K562 (cell line): Measurements from ENCODE around the gene DCP2. TPM values are rescaled to one million over a fixed set of nuclear protein-coding genes. Genes with fewer than 3 reads are reported as not detected.

Experiments used
- BMI1 ChIP-seq: fragments of 150-350 bp; IDR thresholded peaks from 2 replicates; pipeline ENCODE4 v1.6.1; 2014; ENCODE audit warnings: low read length
- CBFB ChIP-seq: sonication (generic); formaldehyde crosslinking; IDR thresholded peaks from 2 replicates; pipeline ENCODE4 v1.4.0; 2020; ENCODE audit warnings: mild to moderate bottlenecking, missing genetic modification reagents
- CHD1 ChIP-seq: fragments of 200-600 bp; sonication (generic); IDR thresholded peaks from one replicate; pipeline ENCODE4 v1.6.1; 2012; ENCODE audit warnings: mild to moderate bottlenecking, moderate library complexity, low read length, inconsistent platforms
- EGR1 ChIP-seq: fragments of 450-650 bp; conservative IDR thresholded peaks from 2 replicates; pipeline ENCODE4 v1.6.1; 2017; ENCODE audit warnings: mild to moderate bottlenecking
- HCFC1 ChIP-seq: IDR thresholded peaks from 2 replicates; pipeline ENCODE4 v1.6.1; 2012; ENCODE audit warnings: low read depth, low read length, improper control_type of control experiment
- HIVEP1 ChIP-seq: fragments of 250-450 bp; sonication (Bioruptor Pico); IDR thresholded peaks from 2 replicates; pipeline ENCODE4 v1.4.0; 2020; ENCODE audit warnings: mild to moderate bottlenecking
- HOXB6 ChIP-seq: fragments of 250-450 bp; sonication (Bioruptor Pico); IDR thresholded peaks from 2 replicates; pipeline ENCODE4 v1.5.1; 2022; ENCODE audit warnings: mild to moderate bottlenecking, borderline replicate concordance
- JUND ChIP-seq, 2 experiments: IDR thresholded peaks; 2 replicates in 1 of 2; 3 replicates in 1 of 2; pipeline ENCODE4 v1.6.1; 2011; ENCODE audit warnings: borderline replicate concordance in 2 of 2, low read depth in 2 of 2, low read length in 2 of 2, improper control_type of control experiment in 1 of 2, missing biosample characterization in 1 of 2, missing genetic modification characterization in 1 of 2, missing genetic modification reagents in 1 of 2
- MLLT1 ChIP-seq, 2 experiments: fragments of 450-650 bp; IDR thresholded peaks; 2 replicates each; pipeline ENCODE4 v1.6.1; 2016
- MYC ChIP-seq, 2 experiments: fragments of 250-450 bp in 1 of 2; sonication (Bioruptor Pico) in 1 of 2; IDR thresholded peaks; 2 replicates each; pipeline versions ENCODE4 v1.5.1 to v1.6.1; 2012 to 2021; ENCODE audit warnings: low read depth in 2 of 2, borderline replicate concordance in 1 of 2, improper control_type of control experiment in 1 of 2, low read length in 1 of 2, mild to moderate bottlenecking in 1 of 2, moderate library complexity in 1 of 2
- PHF21A ChIP-seq: fragments of 450-650 bp; IDR thresholded peaks from 2 replicates; pipeline ENCODE4 v1.6.1; 2017; ENCODE audit warnings: low read depth, borderline replicate concordance
- SMAD1 ChIP-seq: fragments of 150-350 bp; IDR thresholded peaks from 2 replicates; pipeline ENCODE4 v1.6.1; 2014; ENCODE audit warnings: low read length, low read depth; ENCODE audit not compliant: partially characterized antibody
- SUPT5H ChIP-seq: fragments of 450-650 bp; IDR thresholded peaks from 2 replicates; pipeline ENCODE4 v1.6.1; 2016
- TAF7 ChIP-seq: fragments of 450-650 bp; IDR thresholded peaks from 2 replicates; pipeline ENCODE4 v1.6.1; 2016; ENCODE audit warnings: missing genetic modification characterization, missing compliant biosample characterization
- ZNF766 ChIP-seq: fragments of 200-800 bp; sonication (Bioruptor generic); conservative IDR thresholded peaks from 2 replicates; pipeline ENCODE4 v1.6.1; 2016; ENCODE audit warnings: missing genetic modification characterization, missing compliant biosample characterization
- polyA plus RNA-seq, 8 experiments: library from polyadenylated mRNA; depleted of rRNA in 4 of 8; stranded (reverse) in 5 of 8; unstranded in 3 of 8; fragments of >200 nt; fragmentation: Nextera tagmentation in 2 of 8; fragmentation: Illumina TruSeq in 1 of 8; extraction: Ambion mirVana in 2 of 8; extraction: Trizol in 1 of 8; gene quantifications; 2 replicates each; pipeline versions ENCODE4 v1.2.1 to v1.2.3, GENCODE V29; 2011 to 2014; ENCODE audit warnings: inconsistent platforms in 1 of 8, missing spikeins in 1 of 8
- total RNA-seq, 7 experiments: library from RNA; depleted of rRNA in 6 of 7; stranded (reverse); fragments of >200 nt in 6 of 7; fragmentation: Illumina TruSeq in 2 of 7; extraction: Trizol in 2 of 7; gene quantifications; 2 replicates each; pipeline versions ENCODE4 v1.2.1 to v1.2.3, GENCODE V29; 2011 to 2021; ENCODE audit warnings: low replicate concordance in 1 of 7
- TF ChIP-seq, protein P1 (sequence below): sonication (generic); formaldehyde crosslinking; IDR thresholded peaks from 2 replicates; pipeline ENCODE4 v1.8.1; 2023; ENCODE audit warnings: mild to moderate bottlenecking, missing genetic modification reagents, moderate library complexity
- TF ChIP-seq, protein P2 (sequence below): fragments of 450-650 bp; IDR thresholded peaks from 2 replicates; pipeline ENCODE4 v1.6.1; 2014; ENCODE audit warnings: low read depth, mild to moderate bottlenecking, moderate library complexity, borderline replicate concordance
- TF ChIP-seq, protein P3 (sequence below): sonication (generic); formaldehyde crosslinking; IDR thresholded peaks from 2 replicates; pipeline ENCODE4 v1.5.0; 2020; ENCODE audit warnings: missing genetic modification reagents
- TF ChIP-seq, protein P4 (sequence below): fragments of 450-650 bp; conservative IDR thresholded peaks from 2 replicates; pipeline ENCODE4 v1.6.1; 2016; ENCODE audit warnings: missing genetic modification characterization, low read depth, mild to moderate bottlenecking, missing compliant biosample characterization, moderate library complexity

The DCP2 gene
- total and polyA plus RNA-seq, 9 of the 15 experiments (the other 6 are each of a cell fraction or from before 2014, with no cell fraction given) = 25.9 to 109 (median 46.7) TPM

GRCh38 chr5:112976432-112977309, at the start of gene DCP2 (continued):
- TF ChIP-seq JUND (IDR thresholded peaks at IDR 0.05; ENCODE audit: borderline replicate concordance, low read depth, low read length) (no peak; the same call in 1 of the 2 replicates), JUND (tag; IDR thresholded peaks at IDR 0.05; ENCODE audit: borderline replicate concordance, low read depth, low read length) (0 out of 3 replicates have a peak, but pooled peaks have one; percentile 14), MYC (IDR thresholded peaks at IDR 0.05; ENCODE audit: low read depth, low read length) (peak; percentile 56; the same call in 1 of the 2 replicates), MYC (CRISPR knock-in tag; IDR thresholded peaks at IDR 0.05; ENCODE audit: borderline replicate concordance, low read depth) (no peak), CHD1 (peak; percentile 25), SMAD1 (peak; percentile 45), PHF21A (no peak), BMI1 (no peak), HCFC1 (peak; percentile 27; the same call in 1 of the 2 replicates), MLLT1 (IDR thresholded peaks at IDR 0.05) (peak; percentile 90 to 92; a peak in 3 of 4 replicates), CBFB (CRISPR knock-in tag) (0 out of 2 replicates have a peak, but pooled peaks have one; percentile 58), TAF7 (peak; percentile 67), HOXB6 (no peak), ZNF766 (no peak; the same call in 1 of the 2 replicates), HIVEP1 (CRISPR knock-in tag) (no peak), SUPT5H (peak; percentile 95), EGR1 (peak; percentile 90)
- TF ChIP-seq, protein P1, sequence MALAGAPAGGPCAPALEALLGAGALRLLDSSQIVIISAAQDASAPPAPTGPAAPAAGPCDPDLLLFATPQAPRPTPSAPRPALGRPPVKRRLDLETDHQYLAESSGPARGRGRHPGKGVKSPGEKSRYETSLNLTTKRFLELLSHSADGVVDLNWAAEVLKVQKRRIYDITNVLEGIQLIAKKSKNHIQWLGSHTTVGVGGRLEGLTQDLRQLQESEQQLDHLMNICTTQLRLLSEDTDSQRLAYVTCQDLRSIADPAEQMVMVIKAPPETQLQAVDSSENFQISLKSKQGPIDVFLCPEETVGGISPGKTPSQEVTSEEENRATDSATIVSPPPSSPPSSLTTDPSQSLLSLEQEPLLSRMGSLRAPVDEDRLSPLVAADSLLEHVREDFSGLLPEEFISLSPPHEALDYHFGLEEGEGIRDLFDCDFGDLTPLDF (CRISPR knock-in tag) = peak; percentile 85; the same call in 1 of the 2 replicates
- TF ChIP-seq, protein P2, sequence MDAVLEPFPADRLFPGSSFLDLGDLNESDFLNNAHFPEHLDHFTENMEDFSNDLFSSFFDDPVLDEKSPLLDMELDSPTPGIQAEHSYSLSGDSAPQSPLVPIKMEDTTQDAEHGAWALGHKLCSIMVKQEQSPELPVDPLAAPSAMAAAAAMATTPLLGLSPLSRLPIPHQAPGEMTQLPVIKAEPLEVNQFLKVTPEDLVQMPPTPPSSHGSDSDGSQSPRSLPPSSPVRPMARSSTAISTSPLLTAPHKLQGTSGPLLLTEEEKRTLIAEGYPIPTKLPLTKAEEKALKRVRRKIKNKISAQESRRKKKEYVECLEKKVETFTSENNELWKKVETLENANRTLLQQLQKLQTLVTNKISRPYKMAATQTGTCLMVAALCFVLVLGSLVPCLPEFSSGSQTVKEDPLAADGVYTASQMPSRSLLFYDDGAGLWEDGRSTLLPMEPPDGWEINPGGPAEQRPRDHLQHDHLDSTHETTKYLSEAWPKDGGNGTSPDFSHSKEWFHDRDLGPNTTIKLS = peak; percentile 29; the same call in 1 of the 2 replicates
- TF ChIP-seq, protein P3, sequence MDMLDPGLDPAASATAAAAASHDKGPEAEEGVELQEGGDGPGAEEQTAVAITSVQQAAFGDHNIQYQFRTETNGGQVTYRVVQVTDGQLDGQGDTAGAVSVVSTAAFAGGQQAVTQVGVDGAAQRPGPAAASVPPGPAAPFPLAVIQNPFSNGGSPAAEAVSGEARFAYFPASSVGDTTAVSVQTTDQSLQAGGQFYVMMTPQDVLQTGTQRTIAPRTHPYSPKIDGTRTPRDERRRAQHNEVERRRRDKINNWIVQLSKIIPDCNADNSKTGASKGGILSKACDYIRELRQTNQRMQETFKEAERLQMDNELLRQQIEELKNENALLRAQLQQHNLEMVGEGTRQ = no peak
- TF ChIP-seq, protein P4, sequence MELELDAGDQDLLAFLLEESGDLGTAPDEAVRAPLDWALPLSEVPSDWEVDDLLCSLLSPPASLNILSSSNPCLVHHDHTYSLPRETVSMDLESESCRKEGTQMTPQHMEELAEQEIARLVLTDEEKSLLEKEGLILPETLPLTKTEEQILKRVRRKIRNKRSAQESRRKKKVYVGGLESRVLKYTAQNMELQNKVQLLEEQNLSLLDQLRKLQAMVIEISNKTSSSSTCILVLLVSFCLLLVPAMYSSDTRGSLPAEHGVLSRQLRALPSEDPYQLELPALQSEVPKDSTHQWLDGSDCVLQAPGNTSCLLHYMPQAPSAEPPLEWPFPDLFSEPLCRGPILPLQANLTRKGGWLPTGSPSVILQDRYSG (tag) = no peak; the same call in 1 of the 2 replicates
